Astrocyte (in vitro differentiated cells and primary cell): Measurements from ENCODE around the gene ZBTB17.
"Not testable (repeated sequence)": the region's sequence is repeated elsewhere in the genome, so short reads cannot be mapped to it uniquely, and the experiment has no call there.

Experiments used
- EZH2 ChIP-seq: IDR thresholded peaks from 2 replicates; pipeline ENCODE4 v1.6.1; 2012; ENCODE audit warnings: mild to moderate bottlenecking, low read length, inconsistent platforms; ENCODE audit not compliant: insufficient read depth
- TF ChIP-seq, protein P1 (sequence below): IDR thresholded peaks from 2 replicates; pipeline ENCODE4 v1.5.1; 2011; ENCODE audit warnings: low read depth, mild to moderate bottlenecking, inconsistent platforms, low read length, moderate library complexity; ENCODE audit not compliant: insufficient read depth

DNA sequence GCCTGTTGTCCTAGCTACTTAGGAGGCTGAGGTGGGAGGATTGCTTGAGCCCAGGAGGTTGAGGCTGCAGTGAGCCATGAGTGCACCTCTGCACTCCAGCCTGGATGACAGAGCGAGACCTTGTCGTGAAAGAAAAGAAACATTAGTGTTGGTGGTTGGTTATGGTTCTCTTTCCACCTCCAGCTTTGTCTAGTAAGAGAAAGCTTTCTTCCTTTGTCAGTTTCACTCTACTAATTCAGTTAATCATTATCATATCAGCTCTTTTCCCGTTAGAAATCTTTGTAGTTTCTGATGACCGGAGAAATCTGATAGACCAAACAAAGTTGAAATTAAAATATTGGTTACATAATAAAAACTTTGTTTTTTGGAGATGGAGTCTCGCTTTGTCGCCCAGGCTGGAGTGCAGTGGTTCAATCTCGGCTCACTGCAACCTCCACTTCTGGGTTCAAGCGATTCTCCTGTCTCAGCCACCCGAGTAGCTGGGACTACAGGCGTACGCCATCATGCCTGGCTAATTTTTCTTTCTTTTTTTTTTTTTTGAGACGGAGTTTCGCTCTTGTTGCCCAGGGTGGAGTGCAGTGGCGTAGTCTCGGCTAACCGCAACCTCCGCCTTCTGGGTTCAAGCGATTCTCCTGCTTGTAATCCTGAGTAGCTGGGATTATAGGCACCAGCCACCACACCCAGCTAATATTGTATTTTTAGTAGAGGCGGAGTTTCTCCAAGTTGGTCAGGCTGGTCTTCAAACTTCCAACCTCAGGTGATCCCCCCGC, 78.9 kb downstream of the ZBTB17 start:
- TF ChIP-seq, protein P1, sequence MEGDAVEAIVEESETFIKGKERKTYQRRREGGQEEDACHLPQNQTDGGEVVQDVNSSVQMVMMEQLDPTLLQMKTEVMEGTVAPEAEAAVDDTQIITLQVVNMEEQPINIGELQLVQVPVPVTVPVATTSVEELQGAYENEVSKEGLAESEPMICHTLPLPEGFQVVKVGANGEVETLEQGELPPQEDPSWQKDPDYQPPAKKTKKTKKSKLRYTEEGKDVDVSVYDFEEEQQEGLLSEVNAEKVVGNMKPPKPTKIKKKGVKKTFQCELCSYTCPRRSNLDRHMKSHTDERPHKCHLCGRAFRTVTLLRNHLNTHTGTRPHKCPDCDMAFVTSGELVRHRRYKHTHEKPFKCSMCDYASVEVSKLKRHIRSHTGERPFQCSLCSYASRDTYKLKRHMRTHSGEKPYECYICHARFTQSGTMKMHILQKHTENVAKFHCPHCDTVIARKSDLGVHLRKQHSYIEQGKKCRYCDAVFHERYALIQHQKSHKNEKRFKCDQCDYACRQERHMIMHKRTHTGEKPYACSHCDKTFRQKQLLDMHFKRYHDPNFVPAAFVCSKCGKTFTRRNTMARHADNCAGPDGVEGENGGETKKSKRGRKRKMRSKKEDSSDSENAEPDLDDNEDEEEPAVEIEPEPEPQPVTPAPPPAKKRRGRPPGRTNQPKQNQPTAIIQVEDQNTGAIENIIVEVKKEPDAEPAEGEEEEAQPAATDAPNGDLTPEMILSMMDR: not testable (repeated sequence)
- TF ChIP-seq EZH2: not testable (repeated sequence)
